Endothelial cell of umbilical vein (primary cell): Measurements from ENCODE around the gene CTRB2. TPM values are rescaled to one million over a fixed set of nuclear protein-coding genes. Genes with fewer than 3 reads are reported as not detected.
A peak's percentile ranks its signal among the peaks of the same experiment; 100 is the strongest.

Source experiments
- BruUV-seq: library from RNA; stranded (reverse); fragments of 400-500 nt; replicated peaks from 2 replicates; lab custom pipeline; 2021; lab: Mats Ljungman, UMichigan
- CTCF ChIA-PET: fragments of 300-600, 350-600 bp; sonication (Branson Sonifier 250); formaldehyde crosslinking; loops from one replicate; lab custom pipeline; 2021; ENCODE audit warnings: antibody characterized with exemption, inconsistent platforms; lab: Charles Lee
- POLR2A ChIA-PET: fragments of 300-600, 350-600 bp; sonication (Branson Sonifier 250); formaldehyde crosslinking; loops from one replicate; lab custom pipeline; 2021; ENCODE audit warnings: antibody characterized with exemption, inconsistent platforms; lab: Charles Lee
- DNase-seq: peaks from one replicate; pipeline ENCODE4 v3.0.0-alpha.2; 2011; ENCODE audit warnings: low read depth, low spot score
- FAIRE-seq: peaks from 2 replicates; lab custom pipeline; 2011; peaks lifted over from hg19 to GRCh38; lab: Jason Lieb, UNC
- H2AFZ ChIP-seq: 2 replicates; pipeline ENCODE4 v1.6.0; 2012; ENCODE audit warnings: low read depth, low read length, control low read depth, inconsistent platforms
- H3K27ac ChIP-seq: 2 replicates; pipeline ENCODE4 v1.5.1; 2011; ENCODE audit warnings: low read depth, mild to moderate bottlenecking, control low read depth, low read length, moderate library complexity; ENCODE audit not compliant: insufficient read depth
- H3K27me3 ChIP-seq, 2 experiments: 2 replicates each; pipeline versions ENCODE4 v1.6.0 to v1.6.1; 2011; ENCODE audit warnings: low read length in 2 of 2, mixed read lengths in 1 of 2; ENCODE audit not compliant: control insufficient read depth in 2 of 2, insufficient read depth in 2 of 2
- H3K36me3 ChIP-seq, 2 experiments: 2 replicates in 1 of 2; 3 replicates in 1 of 2; pipeline ENCODE4 v1.5.1; 2011; ENCODE audit warnings: low read length in 2 of 2, mild to moderate bottlenecking in 1 of 2, moderate library complexity in 1 of 2; ENCODE audit not compliant: control insufficient read depth in 2 of 2, insufficient read depth in 2 of 2; ENCODE audit errors: extremely low read depth in 1 of 2
- H3K4me1 ChIP-seq: 3 replicates; pipeline ENCODE4 v1.5.1; 2011; ENCODE audit warnings: mild to moderate bottlenecking, low read length; ENCODE audit not compliant: control insufficient read depth, insufficient read depth; ENCODE audit errors: extremely low read depth
- H3K4me2 ChIP-seq: 2 replicates; pipeline ENCODE4 v1.6.1; 2011; ENCODE audit warnings: low read length, control low read depth, mixed read lengths; ENCODE audit not compliant: insufficient read depth
- H3K4me3 ChIP-seq, 3 experiments: fragments of 200-600 bp in 1 of 3; sonication (generic), shearing (Covaris generic) in 1 of 3; replicated peaks in 1 of 3; 2 replicates each; pipeline ENCODE4 v1.5.1; 2011 to 2016; ENCODE audit warnings: control low read depth in 3 of 3, low read length in 3 of 3, mild to moderate bottlenecking in 2 of 3, inconsistent platforms in 1 of 3, low read depth in 1 of 3, moderate library complexity in 1 of 3; ENCODE audit not compliant: insufficient read depth in 1 of 3
- H3K79me2 ChIP-seq: 2 replicates; pipeline ENCODE4 v1.6.0; 2012; ENCODE audit warnings: low read length, inconsistent platforms; ENCODE audit not compliant: control insufficient read depth, insufficient read depth
- H3K9ac ChIP-seq: replicated peaks from 2 replicates; pipeline ENCODE3; 2011; ENCODE audit warnings: low read length, control low read depth; ENCODE audit not compliant: insufficient read depth; ENCODE audit errors: extremely low read depth
- H3K9me1 ChIP-seq: replicated peaks from 3 replicates; pipeline ENCODE4 v1.6.0; 2011; ENCODE audit warnings: mild to moderate bottlenecking, low read length; ENCODE audit not compliant: control insufficient read depth, insufficient read depth; ENCODE audit errors: extremely low read depth
- H3K9me3 ChIP-seq: replicated peaks from 2 replicates; pipeline ENCODE4 v1.5.1; 2012; ENCODE audit warnings: low read length, inconsistent platforms; ENCODE audit not compliant: control insufficient read depth, insufficient read depth
- H4K20me1 ChIP-seq: replicated peaks from 2 replicates; pipeline ENCODE3; 2011; ENCODE audit warnings: mild to moderate bottlenecking, low read length; ENCODE audit not compliant: control insufficient read depth, insufficient read depth; ENCODE audit errors: extremely low read depth
- CTCF ChIP-seq, 2 donors: IDR thresholded peaks; 1 replicate in 1 of 2; 2 replicates in 1 of 2; pipeline ENCODE4 v1.5.1; 2011; ENCODE audit warnings: low read length in 2 of 2, mild to moderate bottlenecking in 2 of 2, moderate library complexity in 2 of 2, control low read depth in 1 of 2, inconsistent platforms in 1 of 2, low read depth in 1 of 2; ENCODE audit not compliant: insufficient read depth in 1 of 2; ENCODE audit errors: extremely low read depth in 1 of 2
- EZH2 ChIP-seq: IDR thresholded peaks from 2 replicates; pipeline ENCODE4 v1.6.1; 2012; ENCODE audit warnings: borderline replicate concordance, low read depth, mild to moderate bottlenecking, moderate library complexity, low read length, inconsistent platforms; ENCODE audit not compliant: severe bottlenecking
- GATA2 ChIP-seq: IDR thresholded peaks from 2 replicates; pipeline ENCODE4 v1.7.0; 2011; ENCODE audit warnings: low read depth, mild to moderate bottlenecking, moderate library complexity, mixed read lengths, low read length; ENCODE audit not compliant: insufficient read length, insufficient read depth
- JUN ChIP-seq: IDR thresholded peaks from 2 replicates; pipeline ENCODE4 v1.6.1; 2011; ENCODE audit warnings: borderline replicate concordance, low read depth; ENCODE audit not compliant: insufficient read length, insufficient read depth
- MAX ChIP-seq: IDR thresholded peaks from 2 replicates; pipeline ENCODE4 v1.6.1; 2011; ENCODE audit not compliant: insufficient read depth, insufficient read length
- MYC ChIP-seq: IDR thresholded peaks from one replicate; pipeline ENCODE4 v1.6.1; 2011; ENCODE audit warnings: mild to moderate bottlenecking, low read depth, low read length
- POLR2A ChIP-seq: IDR thresholded peaks from 2 replicates; pipeline ENCODE4 v1.6.1; 2012; ENCODE audit warnings: low read depth, mild to moderate bottlenecking, control low read depth, low read length
- POLR2AphosphoS5 ChIP-seq: IDR thresholded peaks from 2 replicates; pipeline ENCODE4 v1.6.1; 2012; ENCODE audit warnings: low read depth, mild to moderate bottlenecking, control low read depth, low read length, moderate library complexity; ENCODE audit not compliant: insufficient read depth
- dilution Hi-C: fragments of 300-500 bp; cut with MboI; formaldehyde crosslinking; loops from one replicate; pipeline ENCODE4 v1.15.0; 2019; ENCODE audit warnings: low sequenced_read_pairs; ENCODE audit not compliant: extremely low pct_ligation_motif_present
- intact Hi-C: fragments of 100-400 bp; cut with micrococcal nuclease; formaldehyde crosslinking; loops from one replicate; pipeline ENCODE4 v1.10.0; 2022
- polyA plus RNA-seq, 4 experiments: library from polyadenylated mRNA; depleted of rRNA in 3 of 4; stranded (reverse) in 3 of 4; unstranded in 1 of 4; fragments of >200 nt; gene quantifications; 2 replicates each; pipeline versions ENCODE4 v1.2.1 to v1.2.3, GENCODE V29; 2011 to 2012; ENCODE audit warnings: missing spikeins in 1 of 4
- total RNA-seq: library from RNA; stranded (reverse); gene quantifications from 2 replicates; pipeline ENCODE4 v1.2.3, GENCODE V29; 2021

CTRB2 gene
- total and polyA plus RNA-seq, 2 donors (not counting 3 experiments of a cell fraction or from before 2014, with no cell fraction given) = not detected

GRCh38 chr16:75246504-75247205, 39.7 kb upstream of the CTRB2 start:
- dilution Hi-C loops = no loop called here
- POLR2A ChIA-PET = interaction anchor here (1.2 to 2.1 kb wide), 5 partner anchors 9 to 187 kb away, joined by 3 to 14 read pairs (median 8); partner anchors contain the start of gene CFDP1
- Histone ChIP-seq H3K9ac (peak overlapping the region; percentile 87), H3K4me3 (no peak overlapping the region), H3K4me1 (peaks cover 63% of the 10 kb centered on the region), H2AFZ (no peak overlapping the region), H4K20me1 (no peaks in the 10 kb centered on the region), H3K9me1 (no peaks in the 10 kb centered on the region), H3K4me2 (peak overlapping the region; percentile 76), H3K27me3 (no peaks in the 10 kb centered on the region), H3K36me3 (peaks cover 0 to 18% of the 10 kb centered on the region in 2 experiments), H3K9me3 (no peaks in the 10 kb centered on the region), H3K27ac (peak overlapping the region; percentile 92), H3K79me2 (peaks cover 93% of the 10 kb centered on the region)
- no peak for TF ChIP-seq MYC
- no peak for TF ChIP-seq CTCF (IDR thresholded peaks at IDR 0.05; ENCODE audit: extremely low read depth in 1 of 2, insufficient read depth in 1 of 2, low read depth in 1 of 2, low read length in 2 of 2)
- no peak for TF ChIP-seq JUN
- peak; percentile 13 for TF ChIP-seq POLR2A
- no peak for TF ChIP-seq GATA2
- TF ChIP-seq POLR2AphosphoS5 = peak; percentile 79
- no peak for TF ChIP-seq MAX
- no peak for TF ChIP-seq EZH2
- DNase-seq (no peak), FAIRE-seq (no peak)
- intact Hi-C loops = no loop called here
- CTCF ChIA-PET = interaction anchor here (1.1 to 3.0 kb wide), 9 partner anchors 9 to 156 kb away, joined by 3 to 32 read pairs (median 9); no protein-coding TSS in a partner anchor
- BruUV-seq = no TSS peak
